ENCODE data around the gene EFNA4. TPM values are rescaled to one million over a fixed set of nuclear protein-coding genes. Genes with fewer than 3 reads are reported as not detected.

EFNA4 gene
- total and polyA plus RNA-seq, 2 of the 4 experiments (the other 2 are of a cell fraction), result 3.8 to 11.8 TPM

DNA sequence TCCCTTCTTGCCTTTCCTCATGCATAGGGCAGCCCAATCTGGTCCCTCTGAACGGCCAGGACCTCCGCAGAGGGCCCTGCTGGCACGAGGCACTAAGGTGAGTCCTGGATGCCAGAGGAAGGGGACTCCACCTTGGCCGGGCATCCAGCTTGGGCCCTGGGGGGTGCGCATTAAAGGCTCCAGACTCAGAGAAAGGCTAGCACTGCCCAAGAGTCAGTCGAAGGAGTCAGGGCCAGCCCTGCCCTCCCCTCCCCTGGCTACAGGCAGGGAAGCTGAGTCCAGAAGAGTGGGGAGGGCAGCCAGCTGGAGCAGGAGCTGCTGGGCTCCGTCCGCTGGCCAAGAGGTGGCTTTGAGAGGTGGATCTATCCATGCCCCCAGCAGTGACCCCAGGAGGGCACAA is 2.8 kb upstream of the EFNA4 start:
- Histone ChIP-seq H2BK15ac (ENCODE audit: low read depth, low read length) (no peak overlapping the region), H3K27ac (ENCODE audit: insufficient read depth, low read length) (no peak overlapping the region), H3K18ac (ENCODE audit: low read depth, low read length) (no peak overlapping the region), H3K79me1 (ENCODE audit: low read depth in 1 of 2, low read length in 2 of 2) (peaks cover 10 to 13% of the 10 kb centered on the region in 2 experiments), H4K91ac (ENCODE audit: insufficient read depth, low read depth, low read length) (no peak overlapping the region), H3K36me3 (ENCODE audit: control insufficient read depth, insufficient read depth, low read length) (peaks cover 13% of the 10 kb centered on the region), H3K4me3 (ENCODE audit: insufficient read depth, low read depth, low read length) (no peak overlapping the region), H3K9me3 (ENCODE audit: control insufficient read depth, insufficient read depth, low read length) (no peaks in the 10 kb centered on the region), H3K4ac (ENCODE audit: low read depth, low read length) (no peak overlapping the region), H4K20me1 (ENCODE audit: insufficient read depth, low read length) (peaks cover 13% of the 10 kb centered on the region), H2BK5ac (ENCODE audit: low read depth, low read length, poor library complexity, severe bottlenecking) (no peak overlapping the region), H3K56ac (ENCODE audit: extremely low read depth, insufficient read depth, low read length) (no peak overlapping the region), H4K8ac (ENCODE audit: low read depth in 2 of 2, low read length in 2 of 2) (no peak overlapping the region), H3K4me1 (ENCODE audit: control insufficient read depth, insufficient read depth, low read length) (peaks cover 4% of the 10 kb centered on the region; the same call in 1 of the 2 replicates), H3K14ac (replicated peaks; ENCODE audit: low read depth, low read length) (no peak overlapping the region), H2BK20ac (ENCODE audit: low read depth, low read length) (no peak overlapping the region), H2AK9ac (replicated peaks; ENCODE audit: low read depth, low read length, poor library complexity) (no peak overlapping the region), H3K23ac (ENCODE audit: low read depth, low read length) (no peak overlapping the region), H2AFZ (replicated peaks; ENCODE audit: low read length, poor library complexity) (no peak overlapping the region), H3K9me1 (ENCODE audit: insufficient read depth, low read length) (no peaks in the 10 kb centered on the region), H4K5ac (ENCODE audit: low read depth, low read length) (no peak overlapping the region), H3K9ac (ENCODE audit: low read depth, low read length) (no peak overlapping the region), H3K27me3 (ENCODE audit: control insufficient read depth, insufficient read depth, low read length) (no peaks in the 10 kb centered on the region), H3K4me2 (ENCODE audit: low read depth, low read length) (no peak overlapping the region), H2AK5ac (ENCODE audit: low read depth, low read length) (no peak overlapping the region), H2BK120ac (ENCODE audit: low read depth, low read length) (no peak overlapping the region)
- dilution Hi-C loops (cut with HindIII; ENCODE audit: low sequenced_read_pairs, unreplicated experiment) (no loop called here), intact Hi-C loops (cut with micrococcal nuclease) (loop anchor here (2.0 to 5.0 kb wide), 2 partner anchors 103 to 502 kb away; partner anchors contain the start of genes PBXIP1 and UBE2Q1), in situ Hi-C loops (cut with MboI; ENCODE audit: low sequenced_read_pairs) (no loop called here)
- BruUV-seq (replicated peaks), result no TSS peak
- POLR2A ChIA-PET (ENCODE audit: unreplicated experiment), result no interaction called here
- 80% methylated on average over 1 of the region's 8 CpGs; no CpG with 5 or more reads in 1 of the 2 experiments for WGBS, 2 experiments (ENCODE audit: extremely low coverage in 2 of 2, insufficient read length in 1 of 2)
- TF ChIP-seq, protein P1, sequence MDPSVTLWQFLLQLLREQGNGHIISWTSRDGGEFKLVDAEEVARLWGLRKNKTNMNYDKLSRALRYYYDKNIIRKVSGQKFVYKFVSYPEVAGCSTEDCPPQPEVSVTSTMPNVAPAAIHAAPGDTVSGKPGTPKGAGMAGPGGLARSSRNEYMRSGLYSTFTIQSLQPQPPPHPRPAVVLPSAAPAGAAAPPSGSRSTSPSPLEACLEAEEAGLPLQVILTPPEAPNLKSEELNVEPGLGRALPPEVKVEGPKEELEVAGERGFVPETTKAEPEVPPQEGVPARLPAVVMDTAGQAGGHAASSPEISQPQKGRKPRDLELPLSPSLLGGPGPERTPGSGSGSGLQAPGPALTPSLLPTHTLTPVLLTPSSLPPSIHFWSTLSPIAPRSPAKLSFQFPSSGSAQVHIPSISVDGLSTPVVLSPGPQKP (IDR thresholded peaks at IDR 0.05; ENCODE audit: borderline replicate concordance, low read depth, low read length), result no peak
- TF ChIP-seq RAD21 (IDR thresholded peaks at IDR 0.05; ENCODE audit: low read length) (no peak), MAZ (IDR thresholded peaks at IDR 0.05; ENCODE audit: borderline replicate concordance, low read depth, low read length) (no peak), RCOR1 (IDR thresholded peaks at IDR 0.05; ENCODE audit: insufficient replicate concordance, low read length) (no peak), MAFK (IDR thresholded peaks at IDR 0.05; ENCODE audit: low read depth, low read length) (no peak), POLR2A (IDR thresholded peaks at IDR 0.05; ENCODE audit: low read depth, low read length) (no peak), BHLHE40 (IDR thresholded peaks at IDR 0.05; ENCODE audit: low read depth, low read length) (no peak), CEBPB (IDR thresholded peaks at IDR 0.05; ENCODE audit: low read depth, low read length) (no peak), RFX5 (IDR thresholded peaks at IDR 0.05; ENCODE audit: low read depth, low read length) (no peak)
- TF ChIP-seq, protein P2, sequence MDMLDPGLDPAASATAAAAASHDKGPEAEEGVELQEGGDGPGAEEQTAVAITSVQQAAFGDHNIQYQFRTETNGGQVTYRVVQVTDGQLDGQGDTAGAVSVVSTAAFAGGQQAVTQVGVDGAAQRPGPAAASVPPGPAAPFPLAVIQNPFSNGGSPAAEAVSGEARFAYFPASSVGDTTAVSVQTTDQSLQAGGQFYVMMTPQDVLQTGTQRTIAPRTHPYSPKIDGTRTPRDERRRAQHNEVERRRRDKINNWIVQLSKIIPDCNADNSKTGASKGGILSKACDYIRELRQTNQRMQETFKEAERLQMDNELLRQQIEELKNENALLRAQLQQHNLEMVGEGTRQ (IDR thresholded peaks at IDR 0.05; ENCODE audit: low read depth, low read length), result no peak
- TF ChIP-seq, protein P3, sequence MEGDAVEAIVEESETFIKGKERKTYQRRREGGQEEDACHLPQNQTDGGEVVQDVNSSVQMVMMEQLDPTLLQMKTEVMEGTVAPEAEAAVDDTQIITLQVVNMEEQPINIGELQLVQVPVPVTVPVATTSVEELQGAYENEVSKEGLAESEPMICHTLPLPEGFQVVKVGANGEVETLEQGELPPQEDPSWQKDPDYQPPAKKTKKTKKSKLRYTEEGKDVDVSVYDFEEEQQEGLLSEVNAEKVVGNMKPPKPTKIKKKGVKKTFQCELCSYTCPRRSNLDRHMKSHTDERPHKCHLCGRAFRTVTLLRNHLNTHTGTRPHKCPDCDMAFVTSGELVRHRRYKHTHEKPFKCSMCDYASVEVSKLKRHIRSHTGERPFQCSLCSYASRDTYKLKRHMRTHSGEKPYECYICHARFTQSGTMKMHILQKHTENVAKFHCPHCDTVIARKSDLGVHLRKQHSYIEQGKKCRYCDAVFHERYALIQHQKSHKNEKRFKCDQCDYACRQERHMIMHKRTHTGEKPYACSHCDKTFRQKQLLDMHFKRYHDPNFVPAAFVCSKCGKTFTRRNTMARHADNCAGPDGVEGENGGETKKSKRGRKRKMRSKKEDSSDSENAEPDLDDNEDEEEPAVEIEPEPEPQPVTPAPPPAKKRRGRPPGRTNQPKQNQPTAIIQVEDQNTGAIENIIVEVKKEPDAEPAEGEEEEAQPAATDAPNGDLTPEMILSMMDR (conservative IDR thresholded peaks at IDR 0.05; ENCODE audit: low read depth, low read length), result no peak
- no peak for ATAC-seq (ENCODE audit: low read depth)
- DNase-seq, result no peak
- CTCF ChIA-PET, result interaction anchor here (1.5 kb wide), 1 partner anchor 16 kb away, joined by 12 read pairs; no protein-coding TSS in a partner anchor
